ENCODE data around the gene CELSR2.
"Not testable (repeated sequence)": the region's sequence is repeated elsewhere in the genome, so short reads cannot be mapped to it uniquely, and the experiment has no call there.

The CELSR2 gene, protein sequence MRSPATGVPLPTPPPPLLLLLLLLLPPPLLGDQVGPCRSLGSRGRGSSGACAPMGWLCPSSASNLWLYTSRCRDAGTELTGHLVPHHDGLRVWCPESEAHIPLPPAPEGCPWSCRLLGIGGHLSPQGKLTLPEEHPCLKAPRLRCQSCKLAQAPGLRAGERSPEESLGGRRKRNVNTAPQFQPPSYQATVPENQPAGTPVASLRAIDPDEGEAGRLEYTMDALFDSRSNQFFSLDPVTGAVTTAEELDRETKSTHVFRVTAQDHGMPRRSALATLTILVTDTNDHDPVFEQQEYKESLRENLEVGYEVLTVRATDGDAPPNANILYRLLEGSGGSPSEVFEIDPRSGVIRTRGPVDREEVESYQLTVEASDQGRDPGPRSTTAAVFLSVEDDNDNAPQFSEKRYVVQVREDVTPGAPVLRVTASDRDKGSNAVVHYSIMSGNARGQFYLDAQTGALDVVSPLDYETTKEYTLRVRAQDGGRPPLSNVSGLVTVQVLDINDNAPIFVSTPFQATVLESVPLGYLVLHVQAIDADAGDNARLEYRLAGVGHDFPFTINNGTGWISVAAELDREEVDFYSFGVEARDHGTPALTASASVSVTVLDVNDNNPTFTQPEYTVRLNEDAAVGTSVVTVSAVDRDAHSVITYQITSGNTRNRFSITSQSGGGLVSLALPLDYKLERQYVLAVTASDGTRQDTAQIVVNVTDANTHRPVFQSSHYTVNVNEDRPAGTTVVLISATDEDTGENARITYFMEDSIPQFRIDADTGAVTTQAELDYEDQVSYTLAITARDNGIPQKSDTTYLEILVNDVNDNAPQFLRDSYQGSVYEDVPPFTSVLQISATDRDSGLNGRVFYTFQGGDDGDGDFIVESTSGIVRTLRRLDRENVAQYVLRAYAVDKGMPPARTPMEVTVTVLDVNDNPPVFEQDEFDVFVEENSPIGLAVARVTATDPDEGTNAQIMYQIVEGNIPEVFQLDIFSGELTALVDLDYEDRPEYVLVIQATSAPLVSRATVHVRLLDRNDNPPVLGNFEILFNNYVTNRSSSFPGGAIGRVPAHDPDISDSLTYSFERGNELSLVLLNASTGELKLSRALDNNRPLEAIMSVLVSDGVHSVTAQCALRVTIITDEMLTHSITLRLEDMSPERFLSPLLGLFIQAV (N-terminal part only)

DNA sequence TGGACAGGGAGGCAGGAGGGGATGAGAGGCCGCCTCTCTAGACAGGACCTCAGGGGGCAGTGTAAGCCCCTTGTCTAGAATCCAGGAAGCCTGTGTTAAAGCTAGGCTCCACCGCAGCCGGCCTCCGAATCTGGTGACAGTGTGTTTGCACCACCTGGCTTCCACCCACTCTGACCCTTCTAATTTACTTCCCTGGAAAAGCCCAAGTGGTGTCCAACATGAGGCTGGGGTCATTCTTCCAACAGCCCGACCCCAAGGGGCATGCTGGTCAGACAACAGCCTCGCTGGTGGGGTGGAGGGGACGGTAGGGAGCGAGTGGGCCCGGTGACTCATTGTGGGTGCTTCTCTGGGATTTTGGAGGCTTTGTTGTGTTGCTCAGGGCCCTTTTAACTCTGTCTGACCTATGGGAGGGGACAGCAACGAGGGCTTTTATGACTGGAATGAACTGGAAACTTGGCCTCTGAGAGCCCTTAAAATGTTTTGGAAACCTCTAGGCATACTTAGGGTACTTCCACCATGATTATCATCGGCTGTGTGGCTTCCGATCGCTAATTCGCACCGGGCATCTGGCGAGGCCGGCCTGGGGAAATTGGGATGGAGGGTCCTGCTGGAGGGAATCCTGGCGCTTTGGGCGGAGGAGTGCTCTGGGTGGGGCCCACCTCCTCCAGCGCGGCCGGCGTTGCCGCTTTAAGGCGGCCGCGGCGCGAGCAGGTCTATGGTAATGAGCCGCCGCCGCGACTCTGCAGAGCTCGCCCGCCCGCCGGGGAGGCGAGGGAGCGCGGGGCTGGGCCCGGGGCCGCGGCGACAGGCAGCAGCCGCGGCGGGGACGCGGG, at the start of gene CELSR2:
TSS of gene CELSR2 (plus strand) at position 743 of the 833 bp plus-strand sequence. CDS start 541 bp downstream, outside the sequence.
- FAIRE-seq = no peak

GRCh38 chr1:109199710-109200109, 49.6 kb upstream of the CELSR2 start:
- no peak for FAIRE-seq

GRCh38 chr1:109201123-109201703, 48.1 kb upstream of the CELSR2 start:
- FAIRE-seq = no peak

DNA sequence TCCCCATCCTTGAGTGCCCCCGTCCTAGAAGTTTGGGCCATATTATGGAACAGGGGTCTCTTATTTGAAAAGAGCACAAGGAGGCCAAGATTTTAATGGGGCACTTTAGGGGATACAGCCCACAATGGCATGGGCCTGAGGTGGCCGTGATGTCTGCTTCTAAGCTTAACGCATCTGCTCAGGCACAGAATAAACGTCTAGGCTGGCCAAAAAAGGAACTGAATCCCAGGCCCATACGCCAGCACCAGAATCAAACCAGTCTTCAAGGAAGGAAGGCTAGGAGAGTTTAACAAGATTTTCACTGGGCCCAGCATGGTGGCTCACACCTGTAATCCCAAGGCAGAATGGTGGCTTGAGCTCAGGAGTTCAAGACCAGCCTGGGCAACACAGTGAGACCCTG, 44.9 kb upstream of the CELSR2 start:
- FAIRE-seq = no peak

GRCh38 chr1:109206339-109206738, 43.0 kb upstream of the CELSR2 start:
- no peak for FAIRE-seq

- FAIRE-seq = no peak
Measured at GRCh38 chr1:109207467-109208103, 41.8 kb upstream of the CELSR2 start.

DNA sequence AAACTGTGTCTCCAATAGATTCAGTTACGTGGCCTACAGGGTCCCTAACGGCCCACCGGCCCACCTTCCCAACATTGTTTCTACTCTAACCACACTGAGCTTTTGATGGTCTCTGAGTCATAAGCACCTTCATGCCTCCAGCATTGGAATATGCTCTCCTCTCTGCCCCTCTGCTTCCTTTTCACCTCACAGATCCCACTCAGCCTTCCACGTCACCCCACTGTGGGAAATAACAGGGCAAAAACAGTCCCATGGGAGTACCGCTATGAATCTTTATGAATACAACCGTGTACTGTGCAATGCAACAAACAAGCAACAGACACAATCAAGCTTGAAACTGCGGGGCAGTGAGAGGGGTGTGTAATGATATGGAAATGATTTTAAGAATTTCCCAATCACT, 40.9 kb upstream of the CELSR2 start:
- no peak for FAIRE-seq

GRCh38 chr1:109208836-109209463, 40.4 kb upstream of the CELSR2 start:
- no peak for FAIRE-seq

- FAIRE-seq = no peak
Measured at GRCh38 chr1:109210058-109210457, 39.3 kb upstream of the CELSR2 start.

GRCh38 chr1:109213345-109213823, 36.0 kb upstream of the CELSR2 start:
- no peak for FAIRE-seq

DNA sequence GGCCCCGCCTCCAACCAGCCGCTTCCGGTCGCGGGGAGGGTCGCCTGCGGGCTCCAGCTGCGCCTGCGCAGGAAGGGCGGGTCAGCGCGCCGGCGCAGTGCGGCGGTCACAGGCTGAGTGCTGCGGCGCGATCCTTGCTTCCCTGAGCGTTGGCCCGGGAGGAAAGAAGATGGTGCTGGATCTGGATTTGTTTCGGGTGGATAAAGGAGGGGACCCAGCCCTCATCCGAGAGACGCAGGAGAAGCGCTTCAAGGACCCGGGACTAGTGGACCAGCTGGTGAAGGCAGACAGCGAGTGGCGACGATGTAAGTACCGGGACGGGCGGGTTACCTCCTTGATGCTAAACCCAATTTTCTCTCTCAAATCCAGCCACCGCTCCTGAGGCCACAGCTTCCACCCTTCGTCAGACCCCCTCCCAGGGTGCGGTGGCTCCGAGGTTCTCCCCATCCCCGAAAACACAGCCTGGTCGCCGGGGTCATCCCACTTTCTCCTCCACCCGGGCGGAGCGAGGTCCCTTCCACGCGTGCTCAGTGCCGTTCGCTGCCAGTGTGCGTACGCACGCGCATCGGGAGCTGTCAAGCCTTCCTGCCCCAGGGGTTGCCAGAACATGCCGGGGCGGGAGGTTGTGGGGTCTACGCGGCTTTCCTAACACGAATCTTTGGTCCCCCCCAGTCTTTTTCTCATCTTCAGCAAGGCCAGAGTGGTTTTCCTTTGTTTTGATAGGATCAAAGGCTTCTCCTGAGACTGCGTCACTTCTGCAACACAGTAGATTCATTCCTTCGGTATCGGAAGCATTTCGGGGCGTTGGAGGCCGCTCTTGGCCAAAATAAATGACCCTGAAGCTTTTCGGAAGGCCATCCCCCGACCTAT, 35.3 kb upstream of the CELSR2 start, which contains the start of gene SARS1:
TSS of gene SARS1 (plus strand) at position 95 of the 870 bp plus-strand sequence. CDS start at position 170, 75 bp downstream.
- FAIRE-seq = no peak

- no peak for FAIRE-seq
Measured at GRCh38 chr1:109214695-109215623, 34.4 kb upstream of the CELSR2 start.

DNA sequence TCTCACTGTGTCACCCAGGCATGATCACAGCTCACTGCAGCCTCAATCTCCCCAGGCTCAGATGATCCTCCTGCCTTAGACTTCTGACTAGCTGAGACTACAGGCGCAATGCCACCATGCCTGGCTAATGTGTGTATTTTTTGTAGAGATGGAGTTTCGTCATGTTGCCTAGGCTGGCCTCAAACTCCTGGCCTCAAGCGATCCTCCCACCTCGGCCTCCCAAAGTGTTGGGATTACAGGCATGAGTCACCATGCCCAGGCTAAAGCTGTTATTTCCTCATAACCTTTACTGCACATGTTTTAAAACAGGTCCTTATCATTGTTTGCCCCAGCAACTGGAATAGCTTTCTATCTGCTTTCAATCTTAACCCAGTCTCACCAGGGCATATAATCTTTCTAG, 32.7 kb upstream of the CELSR2 start:
- FAIRE-seq = no peak

- no peak for FAIRE-seq
Measured at GRCh38 chr1:109218516-109218915, 30.8 kb upstream of the CELSR2 start.

GRCh38 chr1:109221201-109221600, 28.1 kb upstream of the CELSR2 start:
- FAIRE-seq = not testable (repeated sequence)

DNA sequence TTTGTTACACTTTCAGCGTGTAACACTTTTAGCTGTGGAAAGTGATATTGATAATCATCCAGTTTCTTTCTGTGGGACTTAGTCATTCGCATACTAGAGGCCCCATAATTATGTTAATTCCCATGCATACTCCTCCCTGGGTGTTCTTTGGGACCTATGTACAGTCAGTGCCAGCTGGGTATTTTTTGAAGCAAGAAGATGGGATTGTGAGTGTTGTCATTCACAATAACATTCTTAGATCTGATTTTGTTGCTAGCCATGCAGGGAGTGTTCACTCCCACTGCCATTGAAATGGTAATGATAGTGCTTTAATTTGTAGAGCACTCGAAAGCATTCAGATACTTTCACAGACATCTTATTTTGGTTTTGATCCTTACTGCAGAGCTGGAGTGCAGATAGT, 24.0 kb upstream of the CELSR2 start:
- no peak for FAIRE-seq

DNA sequence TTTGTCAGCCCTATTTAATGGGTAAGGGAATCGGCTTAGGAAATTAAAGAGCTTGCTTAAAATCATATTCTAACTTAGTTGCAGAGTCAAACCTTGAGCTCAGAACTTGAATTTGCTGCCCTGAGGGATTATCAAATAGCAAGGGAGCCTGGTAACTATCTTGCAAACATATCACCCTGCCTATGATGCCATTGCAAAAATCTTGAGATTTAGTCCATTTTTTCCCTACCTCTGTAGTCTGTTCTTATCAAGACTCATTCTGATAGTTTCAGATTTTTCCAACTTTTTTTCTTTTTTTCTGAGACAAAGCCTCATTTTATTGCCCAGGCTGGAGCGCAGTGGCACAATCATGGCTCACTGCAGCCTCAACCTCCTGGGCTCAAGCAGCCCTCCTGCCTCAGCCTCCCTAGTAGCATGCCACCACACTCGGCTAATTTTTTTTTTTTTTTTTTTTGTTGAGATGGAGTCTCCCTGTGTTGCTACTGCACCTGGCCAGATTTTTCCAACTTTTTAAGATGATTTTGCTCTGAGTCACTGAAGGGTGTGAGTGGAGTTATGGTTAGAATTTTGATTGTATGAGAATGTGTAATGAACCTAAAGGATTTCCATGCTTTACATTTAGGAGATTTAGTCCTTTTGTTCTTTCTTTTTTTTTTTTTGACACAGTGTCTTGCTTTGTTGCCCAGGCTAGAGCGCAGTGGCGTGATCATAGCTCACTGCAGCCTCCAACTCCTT, 23.5 kb upstream of the CELSR2 start:
- FAIRE-seq = no peak

DNA sequence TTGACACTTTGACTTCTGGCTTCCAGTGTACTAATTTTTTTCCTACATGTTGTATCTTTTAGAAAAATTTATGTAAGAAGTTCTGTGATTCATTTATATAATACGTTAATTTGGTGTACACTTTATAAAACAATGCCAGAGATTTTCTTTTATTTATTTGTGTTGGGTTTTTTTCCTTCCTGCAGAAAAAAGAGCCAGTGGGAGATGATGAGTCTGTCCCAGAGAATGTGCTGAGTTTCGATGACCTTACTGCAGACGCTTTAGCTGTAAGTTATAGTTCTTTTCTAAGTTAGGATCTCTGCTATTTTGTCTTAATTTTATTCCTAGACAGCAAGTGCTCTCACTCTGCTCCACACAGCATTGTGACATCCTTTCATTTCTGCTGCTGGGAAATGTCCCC, 21.2 kb upstream of the CELSR2 start:
- no peak for FAIRE-seq

Data from endometrium (tissue), 2 donors.